SU-DHL-6 (cell line): ENCODE data around the gene DIAPH3.

Experiments
- H2AFZ ChIP-seq: fragments of 200-600 bp; sonication (generic); 2 replicates; pipeline ENCODE4 v1.6.1; 2014; ENCODE audit warnings: low read depth, mild to moderate bottlenecking, moderate library complexity, mixed read lengths, antibody characterized with exemption, low read length; ENCODE audit not compliant: severe bottlenecking
- H3F3A ChIP-seq: fragments of 200-600 bp; shearing (Covaris generic); 2 replicates; pipeline ENCODE4 v1.6.0; 2016; ENCODE audit warnings: antibody characterized with exemption, mild to moderate bottlenecking; ENCODE audit not compliant: insufficient read depth
- H3K27ac ChIP-seq: fragments of 200-600 bp; sonication (generic); 2 replicates; pipeline ENCODE4 v1.5.1; 2016; ENCODE audit warnings: low read depth, mild to moderate bottlenecking, low read length, moderate library complexity, mixed read lengths
- H3K27me3 ChIP-seq: fragments of 200-600 bp; sonication (generic), shearing (Covaris generic); 2 replicates; pipeline ENCODE4 v1.6.0; 2014; ENCODE audit warnings: mild to moderate bottlenecking, low read length
- H3K36me3 ChIP-seq: fragments of 200-600 bp; sonication (generic); 2 replicates; pipeline ENCODE4 v1.6.1; 2014; ENCODE audit warnings: mild to moderate bottlenecking, low read length, mixed read lengths
- H3K4me2 ChIP-seq: fragments of 300-600, 200-600 bp; shearing (Covaris generic), sonication (generic); 2 replicates; pipeline ENCODE4 v1.6.0; 2014; ENCODE audit warnings: low read length, low read depth, mild to moderate bottlenecking; ENCODE audit not compliant: poor library complexity, severe bottlenecking
- H3K4me3 ChIP-seq: fragments of 200-600 bp; sonication (generic); 2 replicates; pipeline ENCODE4 v1.5.1; 2014; ENCODE audit warnings: antibody characterized with exemption, low read length, mild to moderate bottlenecking, mixed read lengths; ENCODE audit not compliant: insufficient read depth, poor library complexity, severe bottlenecking
- H3K79me2 ChIP-seq: fragments of 200-600 bp; sonication (generic); 2 replicates; pipeline ENCODE4 v1.6.1; 2014; ENCODE audit warnings: mild to moderate bottlenecking, low read length, moderate library complexity; ENCODE audit not compliant: insufficient read depth
- H3K9ac ChIP-seq: fragments of 200-600 bp; sonication (generic); 2 replicates; pipeline ENCODE4 v1.7.0; 2014; ENCODE audit warnings: mild to moderate bottlenecking, low read length
- H3K9me2 ChIP-seq: fragments of 200-600 bp; sonication (generic); replicated peaks from 2 replicates; pipeline ENCODE4 v1.6.1; 2014; ENCODE audit warnings: low read length; ENCODE audit not compliant: insufficient read depth
- H3K9me3 ChIP-seq: fragments of 200-600 bp; sonication (generic); 2 replicates; pipeline ENCODE4 v1.6.1; 2014; ENCODE audit warnings: low read length, mixed read lengths; ENCODE audit not compliant: insufficient read depth
- H4K20me1 ChIP-seq: fragments of 200-600 bp; sonication (generic); 2 replicates; pipeline ENCODE4 v1.6.1; 2014; ENCODE audit warnings: low read depth, mild to moderate bottlenecking, antibody characterized with exemption, low read length, moderate library complexity, mixed read lengths
- EZH2phosphoT487 ChIP-seq: fragments of 200-600 bp; sonication (generic), shearing (Covaris generic); conservative IDR thresholded peaks from 2 replicates; pipeline ENCODE4 v1.6.1; 2018; ENCODE audit warnings: mild to moderate bottlenecking, antibody characterized with exemption, low read length, moderate library complexity, mixed read lengths
- TF ChIP-seq, protein P1 (sequence below): fragments of 200-600 bp; sonication (generic); IDR thresholded peaks from one replicate; pipeline ENCODE4 v1.5.1; 2017; ENCODE audit warnings: antibody characterized with exemption, mild to moderate bottlenecking, low read length, moderate library complexity; ENCODE audit not compliant: insufficient read depth, poor library complexity, severe bottlenecking

DIAPH3 gene

DNA sequence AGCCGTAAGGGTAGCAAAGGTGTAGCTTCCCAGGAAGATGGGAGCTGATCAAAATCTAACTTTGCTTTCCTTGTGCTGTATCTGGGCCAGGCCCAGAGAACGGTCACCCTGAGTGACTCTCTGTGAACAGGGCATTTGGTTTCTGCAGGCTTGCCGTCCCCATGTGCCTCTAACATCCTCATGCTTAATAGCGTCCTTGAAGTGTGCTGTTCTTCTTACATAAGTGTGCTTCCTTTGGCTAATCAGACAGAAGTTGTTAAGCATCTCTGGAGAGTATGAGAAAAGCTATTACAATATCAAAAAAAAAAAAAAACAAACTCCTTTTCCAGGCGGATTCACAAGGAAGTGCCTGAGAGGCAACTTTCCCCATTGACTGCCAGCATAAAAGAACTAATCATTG is 503.7 kb downstream of the DIAPH3 start:
- no peaks in the 10 kb centered on the region for H3K9me2 ChIP-seq
- no peaks in the 10 kb centered on the region for H3K27me3 ChIP-seq
- no peak overlapping the region for H3K27ac ChIP-seq
- H3K9ac ChIP-seq = no peak overlapping the region
- no peaks in the 10 kb centered on the region for H3F3A ChIP-seq
- H4K20me1 ChIP-seq = no peaks in the 10 kb centered on the region
- no peak overlapping the region for H2AFZ ChIP-seq
- no peak overlapping the region for H3K4me3 ChIP-seq
- H3K4me2 ChIP-seq = no peak overlapping the region
- H3K9me3 ChIP-seq = no peaks in the 10 kb centered on the region
- no peaks in the 10 kb centered on the region for H3K79me2 ChIP-seq
- TF ChIP-seq, protein P1, sequence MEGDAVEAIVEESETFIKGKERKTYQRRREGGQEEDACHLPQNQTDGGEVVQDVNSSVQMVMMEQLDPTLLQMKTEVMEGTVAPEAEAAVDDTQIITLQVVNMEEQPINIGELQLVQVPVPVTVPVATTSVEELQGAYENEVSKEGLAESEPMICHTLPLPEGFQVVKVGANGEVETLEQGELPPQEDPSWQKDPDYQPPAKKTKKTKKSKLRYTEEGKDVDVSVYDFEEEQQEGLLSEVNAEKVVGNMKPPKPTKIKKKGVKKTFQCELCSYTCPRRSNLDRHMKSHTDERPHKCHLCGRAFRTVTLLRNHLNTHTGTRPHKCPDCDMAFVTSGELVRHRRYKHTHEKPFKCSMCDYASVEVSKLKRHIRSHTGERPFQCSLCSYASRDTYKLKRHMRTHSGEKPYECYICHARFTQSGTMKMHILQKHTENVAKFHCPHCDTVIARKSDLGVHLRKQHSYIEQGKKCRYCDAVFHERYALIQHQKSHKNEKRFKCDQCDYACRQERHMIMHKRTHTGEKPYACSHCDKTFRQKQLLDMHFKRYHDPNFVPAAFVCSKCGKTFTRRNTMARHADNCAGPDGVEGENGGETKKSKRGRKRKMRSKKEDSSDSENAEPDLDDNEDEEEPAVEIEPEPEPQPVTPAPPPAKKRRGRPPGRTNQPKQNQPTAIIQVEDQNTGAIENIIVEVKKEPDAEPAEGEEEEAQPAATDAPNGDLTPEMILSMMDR = no peak
- no peak for TF ChIP-seq EZH2phosphoT487
- no peaks in the 10 kb centered on the region for H3K36me3 ChIP-seq

DNA sequence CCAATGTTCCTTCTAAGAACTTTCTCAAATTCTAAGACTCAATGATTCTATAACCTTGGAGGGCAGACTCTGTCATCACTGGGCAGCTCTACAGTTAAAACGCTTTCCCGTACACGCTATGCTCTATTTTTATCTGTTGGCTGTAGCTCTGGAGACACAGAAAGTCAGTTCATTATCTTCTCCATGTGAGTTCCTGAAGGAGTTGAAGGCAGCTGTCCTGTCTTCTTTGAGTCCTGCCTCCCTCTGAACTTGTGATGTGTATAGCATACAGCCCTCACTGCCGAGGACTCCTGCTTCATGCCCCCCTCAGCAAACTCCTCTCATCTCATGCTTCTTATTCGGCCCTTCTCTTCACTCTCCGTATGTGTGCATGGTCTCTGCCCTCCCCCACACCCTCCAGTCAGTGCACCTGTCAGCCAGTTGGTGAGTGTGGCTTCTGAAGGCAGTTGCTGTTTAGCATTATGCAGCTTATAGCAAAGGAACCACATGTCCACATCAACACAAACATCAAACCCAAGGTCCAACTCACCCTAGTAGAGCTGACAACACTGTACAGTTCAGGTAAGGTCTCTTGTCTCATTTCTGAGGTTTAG is 504.9 kb downstream of the DIAPH3 start:
- Histone ChIP-seq H3K36me3 (no peaks in the 10 kb centered on the region), H3K27me3 (no peaks in the 10 kb centered on the region), H3K9me2 (no peaks in the 10 kb centered on the region), H3K79me2 (no peaks in the 10 kb centered on the region), H3K27ac (no peak overlapping the region), H3K9me3 (no peaks in the 10 kb centered on the region), H4K20me1 (no peaks in the 10 kb centered on the region), H3F3A (no peaks in the 10 kb centered on the region), H3K4me3 (no peak overlapping the region), H2AFZ (no peak overlapping the region), H3K4me2 (no peak overlapping the region), H3K9ac (no peak overlapping the region)
- no peak for TF ChIP-seq EZH2phosphoT487
- TF ChIP-seq, protein P1 = no peak

DNA sequence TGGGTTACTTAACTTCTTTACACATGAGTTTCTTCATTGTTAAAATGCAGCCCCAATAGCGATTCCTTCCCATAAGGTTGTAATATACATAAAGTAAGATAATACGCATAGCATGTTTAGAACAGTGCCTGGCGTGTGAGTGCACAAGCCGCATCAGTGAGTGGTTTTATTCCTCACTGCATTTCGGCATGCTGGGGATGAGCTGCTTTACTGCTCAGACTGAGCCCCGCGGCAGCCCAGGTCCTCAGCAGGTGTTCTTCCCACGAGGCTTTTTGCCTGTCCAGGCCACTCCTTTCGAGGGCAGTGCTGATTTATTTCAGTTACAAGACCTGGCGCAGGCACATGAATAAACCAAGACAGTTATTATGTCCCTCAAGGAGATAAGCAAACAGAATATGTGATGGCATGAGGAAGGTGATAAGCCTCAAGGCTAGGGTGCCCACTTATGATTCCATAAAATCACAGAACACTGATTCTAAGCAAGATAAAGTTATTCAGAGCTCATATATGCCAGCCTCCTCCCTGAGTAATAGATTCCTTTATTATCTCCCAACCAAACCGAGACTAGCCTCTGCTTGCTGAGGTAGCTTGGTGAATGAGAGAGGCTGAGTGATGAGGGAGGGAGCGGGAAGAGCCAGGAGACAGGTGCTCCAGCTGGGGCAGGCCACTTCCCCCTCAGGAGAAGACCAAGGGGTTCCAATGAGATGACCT is 505.5 kb downstream of the DIAPH3 start:
- H3K9ac ChIP-seq = no peak overlapping the region
- no peaks in the 10 kb centered on the region for H3K27me3 ChIP-seq
- H3K4me3 ChIP-seq = no peak overlapping the region
- no peaks in the 10 kb centered on the region for H3F3A ChIP-seq
- H3K4me2 ChIP-seq = no peak overlapping the region
- no peaks in the 10 kb centered on the region for H3K9me2 ChIP-seq
- TF ChIP-seq, protein P1 = no peak
- TF ChIP-seq EZH2phosphoT487 = no peak
- H3K9me3 ChIP-seq = no peaks in the 10 kb centered on the region
- H3K79me2 ChIP-seq = no peaks in the 10 kb centered on the region
- no peaks in the 10 kb centered on the region for H4K20me1 ChIP-seq
- H3K27ac ChIP-seq = no peak overlapping the region
- no peaks in the 10 kb centered on the region for H3K36me3 ChIP-seq
- H2AFZ ChIP-seq = no peak overlapping the region
